HG03025 (cell line): ENCODE results near the gene MTO1.
"Not testable (repeated sequence)": the region's sequence is repeated elsewhere in the genome, so short reads cannot be mapped to it uniquely, and the experiment has no call there.

ENCODE experiments used
- ATAC-seq: cut with Tn5 transposase; IDR thresholded peaks from one replicate; pipeline ENCODE4 v1.9.1; 2021; ENCODE audit warnings: mild to moderate bottlenecking, moderate library complexity; ENCODE audit not compliant: unreplicated experiment, low FRiP score

The MTO1 gene

GRCh38 chr6:73461537-73462350, at the start of gene MTO1:
Gene MTO1 (plus strand): TSS chr6:73461737. CDS start chr6:73461855, 118 bp downstream.
- peak; percentile 90 for ATAC-seq

- ATAC-seq = no peak
Observed at GRCh38 chr6:73413102-73413501, 48.4 kb upstream of the MTO1 start.

- ATAC-seq = no peak
Observed at GRCh38 chr6:73418081-73418741, 43.3 kb upstream of the MTO1 start.

- ATAC-seq = no peak
Observed at GRCh38 chr6:73421534-73421933, 40.0 kb upstream of the MTO1 start.

- no peak for ATAC-seq
Observed at GRCh38 chr6:73435236-73435635, 26.3 kb upstream of the MTO1 start.

- ATAC-seq = no peak
Observed at GRCh38 chr6:73443555-73443954, 18.0 kb upstream of the MTO1 start.

GRCh38 chr6:73451223-73452106, 10.1 kb upstream of the MTO1 start:
- ATAC-seq = peak; percentile 55

- peak; percentile 67 for ATAC-seq
Observed at GRCh38 chr6:73452107-73452461, 9.5 kb upstream of the MTO1 start, which contains the start of gene CGAS. Gene CGAS (minus strand): TSS chr6:73452297. CDS start chr6:73452181, 116 bp downstream.

GRCh38 chr6:73455865-73456629, 5.5 kb upstream of the MTO1 start:
- no peak for ATAC-seq

- not testable (repeated sequence) for ATAC-seq
Observed at GRCh38 chr6:73459474-73459873, 2.1 kb upstream of the MTO1 start.

- ATAC-seq = no peak
Observed at GRCh38 chr6:73460056-73460455, 1.5 kb upstream of the MTO1 start.

GRCh38 chr6:73471686-73472290, 10.3 kb downstream of the MTO1 start:
- peak; percentile 89 for ATAC-seq

- ATAC-seq = no peak
Observed at GRCh38 chr6:73476723-73477122, 15.2 kb downstream of the MTO1 start.

- ATAC-seq = no peak
Observed at GRCh38 chr6:73477407-73477806, 15.9 kb downstream of the MTO1 start.

GRCh38 chr6:73481969-73482368, 20.4 kb downstream of the MTO1 start:
- ATAC-seq = no peak

- ATAC-seq = no peak
Observed at GRCh38 chr6:73484438-73484837, 22.9 kb downstream of the MTO1 start.

GRCh38 chr6:73487473-73487872, 25.9 kb downstream of the MTO1 start:
- no peak for ATAC-seq

- ATAC-seq = no peak
Observed at GRCh38 chr6:73491377-73491776, 29.8 kb downstream of the MTO1 start.

GRCh38 chr6:73497915-73498314, 36.4 kb downstream of the MTO1 start:
- no peak for ATAC-seq
